HepG2 (cell line): ENCODE results near the gene IWS1. TPM values are rescaled to one million over a fixed set of nuclear protein-coding genes. Genes with fewer than 3 reads are reported as not detected.

Experiments
- AKAP8 ChIP-seq: sonication (generic); formaldehyde crosslinking; IDR thresholded peaks from 2 replicates; pipeline ENCODE4 v1.5.1; 2020; ENCODE audit warnings: mild to moderate bottlenecking, missing genetic modification reagents
- DMAP1 ChIP-seq: IDR thresholded peaks from 2 replicates; pipeline ENCODE4 v1.6.1; 2016
- IKZF4 ChIP-seq: sonication (generic); formaldehyde crosslinking; IDR thresholded peaks from 2 replicates; pipeline ENCODE4 v1.5.1; 2020; ENCODE audit warnings: borderline replicate concordance, mild to moderate bottlenecking, low read depth, missing genetic modification reagents; ENCODE audit errors: not compliant biosample characterization
- KLF11 ChIP-seq: IDR thresholded peaks from 2 replicates; pipeline ENCODE4 v1.6.1; 2016; ENCODE audit warnings: missing compliant biosample characterization
- MATR3 ChIP-seq: sonication (generic); formaldehyde crosslinking; IDR thresholded peaks from 2 replicates; pipeline ENCODE4 v1.4.0; 2020; ENCODE audit warnings: missing genetic modification reagents
- MBD4 ChIP-seq: IDR thresholded peaks from 2 replicates; pipeline ENCODE4 v1.6.1; 2012; ENCODE audit warnings: low read length, inconsistent platforms, borderline replicate concordance
- PHF5A ChIP-seq: IDR thresholded peaks from one replicate; pipeline ENCODE4 v1.6.1; 2018; ENCODE audit warnings: low read depth, missing genetic modification reagents; ENCODE audit not compliant: unreplicated experiment
- RARG ChIP-seq: sonication (generic); formaldehyde crosslinking; IDR thresholded peaks from 2 replicates; pipeline ENCODE4 v1.4.0; 2020; ENCODE audit warnings: low read depth, mild to moderate bottlenecking, missing genetic modification reagents
- RORA ChIP-seq: sonication (generic); formaldehyde crosslinking; IDR thresholded peaks from 2 replicates; pipeline ENCODE4 v1.5.0; 2020; ENCODE audit warnings: mild to moderate bottlenecking, missing genetic modification reagents, moderate library complexity
- SAFB2 ChIP-seq: sonication (generic); formaldehyde crosslinking; IDR thresholded peaks from 2 replicates; pipeline ENCODE4 v1.5.1; 2020; ENCODE audit warnings: missing genetic modification reagents, low read depth, mild to moderate bottlenecking, borderline replicate concordance
- XRCC5 ChIP-seq: fragments of 200-400 bp; formaldehyde crosslinking; optimal IDR thresholded peaks from 2 replicates; pipeline ENCODE3; 2017; ENCODE audit warnings: mild to moderate bottlenecking, low read length
- ZBTB1 ChIP-seq: sonication (generic); formaldehyde crosslinking; IDR thresholded peaks from 2 replicates; pipeline ENCODE4 v1.4.0; 2020; ENCODE audit warnings: missing genetic modification reagents, borderline replicate concordance
- ZBTB21 ChIP-seq: sonication (generic); formaldehyde crosslinking; IDR thresholded peaks from 2 replicates; pipeline ENCODE4 v1.4.0; 2020; ENCODE audit warnings: missing genetic modification reagents
- ZFP37 ChIP-seq: sonication (generic); formaldehyde crosslinking; IDR thresholded peaks from 2 replicates; pipeline ENCODE4 v1.4.0; 2020; ENCODE audit warnings: missing genetic modification reagents, borderline replicate concordance
- ZNF24 ChIP-seq: fragments of 450-650 bp; IDR thresholded peaks from 2 replicates; pipeline ENCODE4 v1.6.1; 2017; ENCODE audit warnings: antibody characterized with exemption, mild to moderate bottlenecking
- ZNF260 ChIP-seq: sonication (generic); formaldehyde crosslinking; IDR thresholded peaks from 2 replicates; pipeline ENCODE4 v1.4.0; 2020; ENCODE audit warnings: missing genetic modification reagents, low read depth, mild to moderate bottlenecking, borderline replicate concordance
- ZNF274 ChIP-seq: sonication (generic); formaldehyde crosslinking; IDR thresholded peaks from 2 replicates; pipeline ENCODE4 v1.5.1; 2020; ENCODE audit warnings: mild to moderate bottlenecking, missing genetic modification reagents
- ZNF644 ChIP-seq: IDR thresholded peaks from 2 replicates; pipeline ENCODE4 v1.6.1; 2016; ENCODE audit warnings: low read depth
- polyA plus RNA-seq, 8 experiments: library from polyadenylated mRNA; depleted of rRNA in 3 of 8; stranded (reverse) in 7 of 8; unstranded in 1 of 8; fragments of >200 nt; fragmentation: Illumina TruSeq in 4 of 8; extraction: Trizol in 4 of 8; gene quantifications; 2 replicates each; pipeline versions ENCODE4 v1.2.1 to v1.2.3, GENCODE V29; 2011 to 2016; ENCODE audit warnings: low read depth in 4 of 8, missing spikeins in 1 of 8, mixed read lengths in 1 of 8; ENCODE audit not compliant: insufficient read depth in 1 of 8
- total RNA-seq, 5 experiments: library from RNA; depleted of rRNA; stranded (reverse); fragments of >200 nt; fragmentation: Illumina TruSeq; extraction: Trizol; gene quantifications; 2 replicates each; pipeline ENCODE4 v1.2.3, GENCODE V29; 2016; ENCODE audit warnings: low read depth in 1 of 5
- TF ChIP-seq, protein P1 (sequence below): IDR thresholded peaks from 2 replicates; pipeline ENCODE4 v1.6.1; 2016; ENCODE audit warnings: missing genetic modification reagents, missing compliant biosample characterization
- TF ChIP-seq, protein P2 (sequence below): sonication (generic); formaldehyde crosslinking; conservative IDR thresholded peaks from 2 replicates; pipeline ENCODE4 v1.4.0; 2020; ENCODE audit warnings: mild to moderate bottlenecking, missing genetic modification reagents, moderate library complexity
- TF ChIP-seq, protein P3 (sequence below): sonication (generic); formaldehyde crosslinking; IDR thresholded peaks from 2 replicates; pipeline ENCODE4 v1.4.0; 2020; ENCODE audit warnings: mild to moderate bottlenecking, missing genetic modification reagents
- TF ChIP-seq, protein P4 (sequence below): sonication (generic); formaldehyde crosslinking; IDR thresholded peaks from 2 replicates; pipeline ENCODE4 v1.5.0; 2020; ENCODE audit warnings: missing genetic modification reagents, mild to moderate bottlenecking, borderline replicate concordance

Gene IWS1
- total and polyA plus RNA-seq, 2 of the 13 experiments (the other 11 are each of a cell fraction or from before 2014, with no cell fraction given) = 28.9 to 62.3 TPM

DNA sequence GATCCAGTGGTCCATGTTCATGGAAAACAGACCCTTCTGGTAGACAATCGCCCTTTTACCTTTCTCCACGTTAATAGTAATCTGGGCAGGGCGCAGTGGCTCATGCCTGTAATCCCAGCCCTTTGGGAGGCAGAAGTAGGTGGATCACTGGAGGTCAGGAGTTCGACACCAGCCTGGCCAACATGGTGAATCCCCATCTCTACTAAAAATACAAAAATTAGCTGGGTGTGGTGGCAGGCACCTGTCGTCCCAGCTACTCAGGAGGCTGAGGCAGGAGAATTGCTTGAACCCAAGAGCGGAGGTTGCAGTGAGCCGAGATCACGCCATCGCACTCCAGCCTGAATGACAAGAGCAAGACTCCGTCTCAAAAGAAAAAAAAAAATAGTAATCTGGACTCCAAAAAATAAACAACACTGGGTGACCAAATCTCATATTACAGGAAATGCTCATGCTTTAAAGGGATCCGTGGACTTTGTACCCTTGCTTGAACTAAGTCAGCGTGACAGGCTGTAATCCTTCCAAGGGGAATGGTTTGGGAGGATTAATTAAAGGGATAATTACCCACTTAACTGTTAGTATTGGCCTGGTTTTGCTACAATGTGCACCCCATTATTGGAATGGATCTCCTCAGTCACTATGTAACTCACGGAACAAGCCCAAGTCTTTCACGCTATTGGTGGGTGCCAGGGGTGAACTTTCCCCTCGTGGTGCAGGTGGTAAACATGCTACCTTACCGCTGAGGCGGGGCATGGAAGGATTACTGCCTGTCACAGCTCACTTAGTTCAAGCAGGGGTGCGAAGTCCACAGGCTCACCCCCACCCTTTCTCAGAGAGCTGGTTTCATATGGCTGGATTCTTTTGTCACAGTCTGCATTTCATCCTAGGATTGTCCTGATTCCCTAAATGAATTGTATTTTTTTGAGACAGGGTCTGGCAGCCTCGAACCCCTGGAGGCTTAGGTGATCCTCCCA, 71.4 kb downstream of the IWS1 start (continued):
- TF ChIP-seq ZNF260 (no peak), AKAP8 (CRISPR knock-in tag) (peak; percentile 79; the same call in 1 of the 2 replicates), ZNF274 (CRISPR knock-in tag) (0 out of 2 replicates have a peak, but pooled peaks have one; percentile 32), RORA (CRISPR knock-in tag) (no peak), ZBTB21 (CRISPR knock-in tag) (0 out of 2 replicates have a peak, but pooled peaks have one; percentile 48), ZFP37 (CRISPR knock-in tag) (0 out of 2 replicates have a peak, but pooled peaks have one; percentile 92), ZBTB1 (CRISPR knock-in tag) (no peak), ZNF24 (peak; percentile 62; the same call in 1 of the 2 replicates), PHF5A (peak; percentile 87), SAFB2 (no peak; the same call in 1 of the 2 replicates), ZNF644 (peak; percentile 94), XRCC5 (peak; percentile 72), MATR3 (CRISPR knock-in tag) (no peak), DMAP1 (peak; percentile 98), IKZF4 (CRISPR knock-in tag) (no peak), MBD4 (peak; percentile 60; the same call in 1 of the 2 replicates), KLF11 (peak; percentile 98), RARG (peak; percentile 92; the same call in 1 of the 2 replicates)
- TF ChIP-seq, protein P1, sequence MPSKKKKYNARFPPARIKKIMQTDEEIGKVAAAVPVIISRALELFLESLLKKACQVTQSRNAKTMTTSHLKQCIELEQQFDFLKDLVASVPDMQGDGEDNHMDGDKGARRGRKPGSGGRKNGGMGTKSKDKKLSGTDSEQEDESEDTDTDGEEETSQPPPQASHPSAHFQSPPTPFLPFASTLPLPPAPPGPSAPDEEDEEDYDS (CRISPR knock-in tag) = peak; percentile 71
- TF ChIP-seq, protein P2, sequence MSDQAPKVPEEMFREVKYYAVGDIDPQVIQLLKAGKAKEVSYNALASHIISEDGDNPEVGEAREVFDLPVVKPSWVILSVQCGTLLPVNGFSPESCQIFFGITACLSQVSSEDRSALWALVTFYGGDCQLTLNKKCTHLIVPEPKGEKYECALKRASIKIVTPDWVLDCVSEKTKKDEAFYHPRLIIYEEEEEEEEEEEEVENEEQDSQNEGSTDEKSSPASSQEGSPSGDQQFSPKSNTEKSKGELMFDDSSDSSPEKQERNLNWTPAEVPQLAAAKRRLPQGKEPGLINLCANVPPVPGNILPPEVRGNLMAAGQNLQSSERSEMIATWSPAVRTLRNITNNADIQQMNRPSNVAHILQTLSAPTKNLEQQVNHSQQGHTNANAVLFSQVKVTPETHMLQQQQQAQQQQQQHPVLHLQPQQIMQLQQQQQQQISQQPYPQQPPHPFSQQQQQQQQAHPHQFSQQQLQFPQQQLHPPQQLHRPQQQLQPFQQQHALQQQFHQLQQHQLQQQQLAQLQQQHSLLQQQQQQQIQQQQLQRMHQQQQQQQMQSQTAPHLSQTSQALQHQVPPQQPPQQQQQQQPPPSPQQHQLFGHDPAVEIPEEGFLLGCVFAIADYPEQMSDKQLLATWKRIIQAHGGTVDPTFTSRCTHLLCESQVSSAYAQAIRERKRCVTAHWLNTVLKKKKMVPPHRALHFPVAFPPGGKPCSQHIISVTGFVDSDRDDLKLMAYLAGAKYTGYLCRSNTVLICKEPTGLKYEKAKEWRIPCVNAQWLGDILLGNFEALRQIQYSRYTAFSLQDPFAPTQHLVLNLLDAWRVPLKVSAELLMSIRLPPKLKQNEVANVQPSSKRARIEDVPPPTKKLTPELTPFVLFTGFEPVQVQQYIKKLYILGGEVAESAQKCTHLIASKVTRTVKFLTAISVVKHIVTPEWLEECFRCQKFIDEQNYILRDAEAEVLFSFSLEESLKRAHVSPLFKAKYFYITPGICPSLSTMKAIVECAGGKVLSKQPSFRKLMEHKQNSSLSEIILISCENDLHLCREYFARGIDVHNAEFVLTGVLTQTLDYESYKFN (CRISPR knock-in tag) = peak; percentile 100
- TF ChIP-seq, protein P3, sequence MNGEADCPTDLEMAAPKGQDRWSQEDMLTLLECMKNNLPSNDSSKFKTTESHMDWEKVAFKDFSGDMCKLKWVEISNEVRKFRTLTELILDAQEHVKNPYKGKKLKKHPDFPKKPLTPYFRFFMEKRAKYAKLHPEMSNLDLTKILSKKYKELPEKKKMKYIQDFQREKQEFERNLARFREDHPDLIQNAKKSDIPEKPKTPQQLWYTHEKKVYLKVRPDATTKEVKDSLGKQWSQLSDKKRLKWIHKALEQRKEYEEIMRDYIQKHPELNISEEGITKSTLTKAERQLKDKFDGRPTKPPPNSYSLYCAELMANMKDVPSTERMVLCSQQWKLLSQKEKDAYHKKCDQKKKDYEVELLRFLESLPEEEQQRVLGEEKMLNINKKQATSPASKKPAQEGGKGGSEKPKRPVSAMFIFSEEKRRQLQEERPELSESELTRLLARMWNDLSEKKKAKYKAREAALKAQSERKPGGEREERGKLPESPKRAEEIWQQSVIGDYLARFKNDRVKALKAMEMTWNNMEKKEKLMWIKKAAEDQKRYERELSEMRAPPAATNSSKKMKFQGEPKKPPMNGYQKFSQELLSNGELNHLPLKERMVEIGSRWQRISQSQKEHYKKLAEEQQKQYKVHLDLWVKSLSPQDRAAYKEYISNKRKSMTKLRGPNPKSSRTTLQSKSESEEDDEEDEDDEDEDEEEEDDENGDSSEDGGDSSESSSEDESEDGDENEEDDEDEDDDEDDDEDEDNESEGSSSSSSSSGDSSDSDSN (CRISPR knock-in tag) = peak; percentile 50; the same call in 1 of the 2 replicates
- TF ChIP-seq, protein P4, sequence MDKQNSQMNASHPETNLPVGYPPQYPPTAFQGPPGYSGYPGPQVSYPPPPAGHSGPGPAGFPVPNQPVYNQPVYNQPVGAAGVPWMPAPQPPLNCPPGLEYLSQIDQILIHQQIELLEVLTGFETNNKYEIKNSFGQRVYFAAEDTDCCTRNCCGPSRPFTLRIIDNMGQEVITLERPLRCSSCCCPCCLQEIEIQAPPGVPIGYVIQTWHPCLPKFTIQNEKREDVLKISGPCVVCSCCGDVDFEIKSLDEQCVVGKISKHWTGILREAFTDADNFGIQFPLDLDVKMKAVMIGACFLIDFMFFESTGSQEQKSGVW = no peak; the same call in 1 of the 2 replicates
